Fibroblast of mammary gland (primary cell): ENCODE measurements around the gene ATRNL1.
"Not testable (repeated sequence)": the region's sequence is repeated elsewhere in the genome, so short reads cannot be mapped to it uniquely, and the experiment has no call there.

Experiments
- DNase-seq: peaks from one replicate; pipeline ENCODE4 v3.0.0-alpha.2; 2010; ENCODE audit warnings: low read depth
- H3K4me3 ChIP-seq: 2 replicates; pipeline ENCODE4 v1.5.1; 2011; ENCODE audit warnings: low read depth, mild to moderate bottlenecking, low read length, moderate library complexity; ENCODE audit not compliant: control insufficient read depth
- TF ChIP-seq, protein P1 (sequence below): conservative IDR thresholded peaks from 2 replicates; pipeline ENCODE4 v1.5.1; 2011; ENCODE audit warnings: low read depth, low read length, inconsistent platforms; ENCODE audit not compliant: control insufficient read depth, insufficient read depth

Gene ATRNL1

DNA sequence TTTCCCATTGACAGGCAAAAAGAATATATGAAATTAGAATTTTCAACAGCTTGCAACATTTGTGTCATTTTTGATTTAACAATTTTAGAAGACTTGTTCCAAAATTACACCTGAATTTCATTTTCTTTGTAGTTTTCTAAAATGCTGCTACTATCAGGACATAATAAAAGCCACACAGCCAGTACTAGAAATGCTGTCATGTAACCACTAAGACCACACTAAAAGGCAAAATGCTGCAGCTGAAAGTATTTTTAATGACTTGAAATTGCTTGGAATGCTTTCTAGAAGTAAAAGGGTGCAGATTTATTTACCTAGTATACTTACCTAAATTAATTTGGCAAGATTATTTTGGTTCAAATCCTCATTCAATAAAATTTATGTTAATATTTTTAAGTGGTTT lies 709.7 kb downstream of the ATRNL1 start:
- DNase-seq = no peak
- no peak overlapping the region for H3K4me3 ChIP-seq
- TF ChIP-seq, protein P1, sequence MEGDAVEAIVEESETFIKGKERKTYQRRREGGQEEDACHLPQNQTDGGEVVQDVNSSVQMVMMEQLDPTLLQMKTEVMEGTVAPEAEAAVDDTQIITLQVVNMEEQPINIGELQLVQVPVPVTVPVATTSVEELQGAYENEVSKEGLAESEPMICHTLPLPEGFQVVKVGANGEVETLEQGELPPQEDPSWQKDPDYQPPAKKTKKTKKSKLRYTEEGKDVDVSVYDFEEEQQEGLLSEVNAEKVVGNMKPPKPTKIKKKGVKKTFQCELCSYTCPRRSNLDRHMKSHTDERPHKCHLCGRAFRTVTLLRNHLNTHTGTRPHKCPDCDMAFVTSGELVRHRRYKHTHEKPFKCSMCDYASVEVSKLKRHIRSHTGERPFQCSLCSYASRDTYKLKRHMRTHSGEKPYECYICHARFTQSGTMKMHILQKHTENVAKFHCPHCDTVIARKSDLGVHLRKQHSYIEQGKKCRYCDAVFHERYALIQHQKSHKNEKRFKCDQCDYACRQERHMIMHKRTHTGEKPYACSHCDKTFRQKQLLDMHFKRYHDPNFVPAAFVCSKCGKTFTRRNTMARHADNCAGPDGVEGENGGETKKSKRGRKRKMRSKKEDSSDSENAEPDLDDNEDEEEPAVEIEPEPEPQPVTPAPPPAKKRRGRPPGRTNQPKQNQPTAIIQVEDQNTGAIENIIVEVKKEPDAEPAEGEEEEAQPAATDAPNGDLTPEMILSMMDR = no peak

DNA sequence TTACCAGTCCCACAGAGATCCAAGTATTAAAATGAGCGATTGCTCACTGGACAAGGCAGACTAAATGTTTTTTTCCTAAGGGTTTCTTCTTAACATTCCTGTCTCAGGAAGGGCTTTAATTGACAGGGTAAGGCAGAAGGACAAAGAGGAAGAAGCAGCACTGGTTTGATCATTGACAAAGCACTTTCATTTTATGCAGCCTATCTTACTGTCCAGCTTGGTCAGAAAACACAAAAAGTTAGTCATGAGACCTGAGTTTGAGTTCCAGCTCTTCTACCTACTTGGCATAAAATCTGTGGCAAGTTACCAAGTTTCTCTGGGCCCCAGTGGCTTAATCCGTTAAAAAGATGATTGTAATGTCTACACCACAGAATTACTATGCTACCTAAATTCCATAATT lies 721.4 kb downstream of the ATRNL1 start:
- no peak for DNase-seq
- TF ChIP-seq, protein P1 = no peak
- H3K4me3 ChIP-seq = no peak overlapping the region

DNA sequence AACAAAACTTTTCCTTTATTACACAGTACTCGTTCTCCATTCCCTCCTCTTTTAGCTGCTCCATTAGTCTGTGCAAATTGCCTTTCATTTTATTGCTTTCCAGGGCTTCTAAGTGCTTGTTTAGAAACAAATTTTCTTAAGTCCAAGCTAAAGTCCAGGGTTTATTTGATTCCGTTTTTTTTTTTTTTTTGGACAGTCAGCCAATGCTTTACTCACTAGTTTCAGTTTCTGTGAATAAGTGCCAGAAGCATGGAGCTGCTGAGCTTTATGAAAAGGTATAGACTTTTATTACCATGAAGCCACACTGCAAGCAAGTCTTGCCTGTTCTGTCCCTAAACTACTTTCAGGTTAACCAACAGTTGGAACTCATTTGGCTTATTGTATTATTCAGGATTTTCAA lies 724.8 kb downstream of the ATRNL1 start:
- peak; percentile 25 for DNase-seq
- TF ChIP-seq, protein P1 = no peak
- no peak overlapping the region for H3K4me3 ChIP-seq

DNA sequence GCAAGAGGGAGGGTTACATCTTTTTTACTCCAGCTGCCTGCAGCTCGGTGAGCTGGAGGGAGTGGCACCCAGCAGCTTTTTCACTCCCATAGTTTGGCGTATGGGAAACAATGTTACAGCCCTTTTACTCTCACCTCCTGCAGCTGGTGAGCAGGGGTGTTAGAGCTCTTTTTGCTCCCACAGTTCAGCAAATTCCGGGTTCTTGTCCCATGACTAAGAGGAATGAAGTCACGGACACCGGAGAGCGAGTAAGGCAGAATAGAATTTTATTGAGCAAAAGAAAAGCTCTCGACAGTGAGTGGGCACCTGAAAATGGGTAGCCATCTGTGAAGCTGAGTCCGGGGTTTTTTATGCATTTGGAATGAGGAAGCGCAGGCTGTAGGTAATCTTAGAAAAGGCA lies 733.2 kb downstream of the ATRNL1 start:
- TF ChIP-seq, protein P1 = no peak
- DNase-seq = no peak
- H3K4me3 ChIP-seq = no peak overlapping the region

DNA sequence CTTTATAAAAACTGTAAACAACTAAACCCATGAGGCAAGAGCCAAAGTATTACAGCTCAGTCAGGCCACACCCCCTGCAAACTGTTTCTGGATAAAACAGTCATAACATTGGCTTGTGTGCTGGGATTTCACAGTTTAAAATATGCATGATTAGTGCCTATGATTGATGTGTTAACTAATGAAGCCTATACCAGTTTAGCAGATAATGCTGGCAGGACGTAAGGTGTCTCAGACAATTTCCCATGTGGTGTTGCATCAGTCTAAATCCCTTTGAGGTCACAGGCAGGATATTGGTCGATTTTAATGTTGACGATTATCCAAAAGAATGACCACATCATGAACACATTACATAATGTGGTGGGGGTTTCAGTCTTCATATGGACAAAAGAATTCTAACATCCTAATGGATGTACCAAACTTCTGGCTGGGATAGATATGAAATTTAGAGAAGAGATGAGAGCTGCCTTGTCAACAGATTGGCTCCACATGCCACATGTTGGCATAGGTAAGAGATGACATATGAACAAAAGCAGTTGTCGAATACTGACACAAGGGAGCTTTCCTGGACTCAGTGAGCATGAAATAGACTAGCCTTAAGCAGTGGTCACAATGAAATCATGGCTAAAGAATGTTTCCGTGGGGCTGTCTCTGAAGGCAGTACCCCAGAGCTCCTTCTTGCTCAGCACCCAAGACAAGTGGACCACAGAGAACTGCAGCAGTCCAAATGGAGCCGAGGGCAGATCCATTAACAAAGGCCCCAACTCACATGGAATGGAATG lies 734.3 kb downstream of the ATRNL1 start:
- DNase-seq = peak; percentile 59
- TF ChIP-seq, protein P1 = no peak
- H3K4me3 ChIP-seq = no peak overlapping the region

DNA sequence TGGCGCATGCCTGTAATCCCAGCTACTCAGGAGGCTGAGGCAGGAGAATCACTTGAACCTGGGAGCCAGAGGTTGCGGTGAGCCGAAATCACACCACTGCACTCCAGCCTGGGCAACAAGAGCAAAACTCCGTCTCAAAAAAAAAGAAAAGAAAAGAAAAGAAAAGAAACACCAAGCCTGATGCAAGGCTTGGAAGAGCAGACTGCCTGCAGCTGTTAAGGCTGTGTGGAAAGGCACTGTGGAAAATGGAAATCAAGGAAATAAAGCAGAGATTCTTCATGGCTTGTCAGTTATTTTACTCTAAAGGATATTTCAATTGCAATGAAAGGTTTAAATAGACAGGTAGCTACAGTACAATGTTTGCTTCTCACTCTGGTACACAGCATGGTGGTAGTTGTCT lies 735.0 kb downstream of the ATRNL1 start:
- not testable (repeated sequence) for DNase-seq, H3K4me3 ChIP-seq

DNA sequence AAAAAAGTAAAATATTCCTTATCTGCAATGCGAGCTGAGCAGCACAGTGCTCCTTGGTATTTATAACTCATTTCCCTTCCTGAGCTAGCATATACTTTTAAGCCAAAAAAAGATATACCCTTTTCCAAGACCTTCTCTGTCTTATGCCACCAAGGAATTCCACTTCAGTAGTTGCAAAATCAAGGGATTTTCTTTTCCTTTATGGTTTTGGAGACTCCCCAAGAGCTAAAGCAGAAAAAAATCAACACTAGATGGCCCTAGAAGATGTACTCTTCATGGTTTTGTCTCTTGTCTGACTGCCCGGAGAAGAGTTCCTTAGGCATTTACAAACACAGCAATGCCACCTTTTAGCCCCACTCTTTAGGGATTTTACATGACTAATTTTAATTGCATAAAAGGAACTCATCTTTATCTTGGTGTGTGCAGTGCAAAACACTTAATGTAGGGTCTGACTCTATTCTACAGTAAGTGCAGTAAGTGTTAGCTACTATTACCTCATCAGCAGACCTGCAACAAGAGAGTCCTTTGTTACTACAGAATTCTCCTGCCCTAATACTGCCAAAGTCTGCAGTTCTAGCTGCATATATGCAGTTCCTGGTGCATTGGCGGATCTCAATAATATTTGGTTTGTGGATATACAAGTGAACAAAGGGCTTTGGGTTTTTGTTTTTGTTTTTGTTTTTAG lies 736.5 kb downstream of the ATRNL1 start:
- no peak overlapping the region for H3K4me3 ChIP-seq
- peak; percentile 62 for DNase-seq
- TF ChIP-seq, protein P1 = peak; percentile 35
